ENCODE results near the gene TBXAS1.

DNA sequence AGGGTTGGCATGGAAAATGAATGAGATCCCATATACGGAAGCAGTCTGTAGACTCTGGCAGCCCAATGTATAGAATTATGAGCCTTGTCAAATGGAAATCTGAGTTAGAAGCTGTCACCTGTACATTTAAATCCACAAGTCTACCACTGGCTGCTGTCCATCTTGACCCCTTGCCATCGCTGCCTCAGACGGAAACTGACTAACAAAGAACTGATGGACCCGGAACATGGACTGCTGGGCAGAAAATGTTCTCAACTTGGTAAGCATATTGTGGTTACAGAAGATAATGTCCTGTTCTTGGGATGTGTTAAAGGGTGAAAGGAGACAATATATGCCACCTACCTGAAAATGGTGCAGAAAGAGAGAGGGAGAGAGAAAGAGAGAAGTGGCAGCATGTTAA is 196.2 kb downstream of the TBXAS1 start:
- TF ChIP-seq, protein P1, sequence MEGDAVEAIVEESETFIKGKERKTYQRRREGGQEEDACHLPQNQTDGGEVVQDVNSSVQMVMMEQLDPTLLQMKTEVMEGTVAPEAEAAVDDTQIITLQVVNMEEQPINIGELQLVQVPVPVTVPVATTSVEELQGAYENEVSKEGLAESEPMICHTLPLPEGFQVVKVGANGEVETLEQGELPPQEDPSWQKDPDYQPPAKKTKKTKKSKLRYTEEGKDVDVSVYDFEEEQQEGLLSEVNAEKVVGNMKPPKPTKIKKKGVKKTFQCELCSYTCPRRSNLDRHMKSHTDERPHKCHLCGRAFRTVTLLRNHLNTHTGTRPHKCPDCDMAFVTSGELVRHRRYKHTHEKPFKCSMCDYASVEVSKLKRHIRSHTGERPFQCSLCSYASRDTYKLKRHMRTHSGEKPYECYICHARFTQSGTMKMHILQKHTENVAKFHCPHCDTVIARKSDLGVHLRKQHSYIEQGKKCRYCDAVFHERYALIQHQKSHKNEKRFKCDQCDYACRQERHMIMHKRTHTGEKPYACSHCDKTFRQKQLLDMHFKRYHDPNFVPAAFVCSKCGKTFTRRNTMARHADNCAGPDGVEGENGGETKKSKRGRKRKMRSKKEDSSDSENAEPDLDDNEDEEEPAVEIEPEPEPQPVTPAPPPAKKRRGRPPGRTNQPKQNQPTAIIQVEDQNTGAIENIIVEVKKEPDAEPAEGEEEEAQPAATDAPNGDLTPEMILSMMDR (IDR thresholded peaks at IDR 0.05): no peak
- no peak for TF ChIP-seq MYC (IDR thresholded peaks at IDR 0.05; ENCODE audit: borderline replicate concordance, low read length)
- no peak for TF ChIP-seq POLR2AphosphoS2 (conservative IDR thresholded peaks at IDR 0.05; ENCODE audit: low read length)
- TF ChIP-seq, protein P2, sequence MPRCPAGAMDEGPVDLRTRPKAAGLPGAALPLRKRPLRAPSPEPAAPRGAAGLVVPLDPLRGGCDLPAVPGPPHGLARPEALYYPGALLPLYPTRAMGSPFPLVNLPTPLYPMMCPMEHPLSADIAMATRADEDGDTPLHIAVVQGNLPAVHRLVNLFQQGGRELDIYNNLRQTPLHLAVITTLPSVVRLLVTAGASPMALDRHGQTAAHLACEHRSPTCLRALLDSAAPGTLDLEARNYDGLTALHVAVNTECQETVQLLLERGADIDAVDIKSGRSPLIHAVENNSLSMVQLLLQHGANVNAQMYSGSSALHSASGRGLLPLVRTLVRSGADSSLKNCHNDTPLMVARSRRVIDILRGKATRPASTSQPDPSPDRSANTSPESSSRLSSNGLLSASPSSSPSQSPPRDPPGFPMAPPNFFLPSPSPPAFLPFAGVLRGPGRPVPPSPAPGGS (IDR thresholded peaks at IDR 0.05): no peak
- TF ChIP-seq, protein P3, sequence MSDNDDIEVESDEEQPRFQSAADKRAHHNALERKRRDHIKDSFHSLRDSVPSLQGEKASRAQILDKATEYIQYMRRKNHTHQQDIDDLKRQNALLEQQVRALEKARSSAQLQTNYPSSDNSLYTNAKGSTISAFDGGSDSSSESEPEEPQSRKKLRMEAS (IDR thresholded peaks at IDR 0.05): no peak
- TF ChIP-seq HOXA7 (CRISPR knock-in tag; IDR thresholded peaks at IDR 0.05): no peak
- no peak for TF ChIP-seq POLR2A (IDR thresholded peaks at IDR 0.05; ENCODE audit: low read length)
- TF ChIP-seq RFX5 (IDR thresholded peaks at IDR 0.05): no peak
- no peak for TF ChIP-seq CEBPB (IDR thresholded peaks at IDR 0.05)
- no peak for TF ChIP-seq CBX8 (IDR thresholded peaks at IDR 0.05)
- no peak for TF ChIP-seq CHD2 (IDR thresholded peaks at IDR 0.05; ENCODE audit: low read length, partially characterized antibody)
- TF ChIP-seq MAZ (IDR thresholded peaks at IDR 0.05; ENCODE audit: borderline replicate concordance, low read depth, low read length): no peak
- no peak for TF ChIP-seq KDM1A (IDR thresholded peaks at IDR 0.05; ENCODE audit: low read depth)
